Stimulated activated naive CD8-positive, alpha-beta T cell treated with anti-CD3 and anti-CD28 coated beads, Interleukin-15, amount 100 ng/mL, for 72 hours (primary cell): Measurements from ENCODE around the gene VRK3.

Experiments used
- ATAC-seq: fragments of 150-1000 bp; cut with Tn5 transposase; 2 replicates; pipeline ENCODE4 v1.10.0; 2021; ENCODE audit warnings: mild to moderate bottlenecking, moderate library complexity
- DNase-seq, 2 donors: peaks; one replicate each; pipeline ENCODE4 v3.0.0; 2021 to 2022
- H3K27ac Mint-ChIP-seq, 2 donors: one replicate each; pipeline ENCODE4 v1.8.0; 2022; ENCODE audit warnings: mild to moderate bottlenecking in 2 of 2, mixed read lengths in 2 of 2, moderate library complexity in 2 of 2
- H3K27me3 Mint-ChIP-seq: one replicate; pipeline ENCODE4 v1.8.0; 2022; ENCODE audit warnings: mixed read lengths
- H3K4me1 Mint-ChIP-seq: one replicate; pipeline ENCODE4 v1.8.0; 2022; ENCODE audit warnings: mild to moderate bottlenecking, mixed read lengths
- H3K4me3 Mint-ChIP-seq, 2 donors: one replicate each; pipeline ENCODE4 v1.8.0; 2022; ENCODE audit warnings: mild to moderate bottlenecking in 2 of 2, mixed read lengths in 2 of 2, moderate library complexity in 1 of 2
- H3K9me3 Mint-ChIP-seq, 2 donors: one replicate each; pipeline ENCODE4 v1.8.0; 2022; ENCODE audit warnings: mixed read lengths in 2 of 2

VRK3 gene

GRCh38 chr19:50005428-50005827, 19.7 kb downstream of the VRK3 start:
- no peak overlapping the region for H3K27ac Mint-ChIP-seq
- H3K4me1 Mint-ChIP-seq, result peaks cover 38% of the 10 kb centered on the region
- ATAC-seq, result peak; percentile 23
- no peaks in the 10 kb centered on the region for H3K9me3 Mint-ChIP-seq
- no peak for DNase-seq
- no peaks in the 10 kb centered on the region for H3K27me3 Mint-ChIP-seq
- no peak overlapping the region for H3K4me3 Mint-ChIP-seq

DNA sequence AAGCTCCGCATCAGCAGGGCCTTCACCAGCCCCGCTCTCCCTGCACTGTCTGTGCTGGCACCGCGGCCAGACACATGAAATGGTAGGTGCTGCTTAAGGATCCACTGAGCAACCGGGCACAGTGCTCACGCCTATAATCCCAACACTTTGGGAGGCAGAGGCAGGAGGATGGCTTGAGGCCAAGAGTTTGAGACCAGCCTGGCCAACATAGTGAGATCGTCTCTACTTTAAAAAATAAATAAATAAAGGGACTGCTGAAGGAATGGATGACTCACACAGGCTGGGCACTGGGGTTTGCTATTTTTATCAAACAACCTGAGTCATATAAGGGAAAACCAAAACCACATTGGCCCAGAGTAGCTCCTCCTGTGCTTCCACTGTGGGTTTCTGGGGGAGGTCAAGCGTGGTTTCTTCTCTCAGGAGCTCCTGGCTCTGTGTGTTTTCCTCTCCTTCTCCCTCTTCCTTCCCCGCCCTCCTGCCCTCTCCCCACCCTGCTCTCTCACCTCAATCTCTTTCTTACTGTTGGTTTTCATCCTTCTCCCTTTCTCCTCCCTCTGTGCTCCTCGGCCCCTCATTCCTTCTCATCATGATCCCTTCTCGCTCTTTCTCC, 21.3 kb downstream of the VRK3 start:
- Mint-ChIP-seq H3K4me1 (peaks cover 45% of the 10 kb centered on the region), H3K27ac (peak overlapping the region in 1 of 2 donors; percentile 29), H3K27me3 (no peaks in the 10 kb centered on the region), H3K9me3 (no peaks in the 10 kb centered on the region), H3K4me3 (peak overlapping the region; percentile 21 to 46)
- DNase-seq (peak; percentile 24 to 53), ATAC-seq (peak; percentile 93)

- DNase-seq (no peak), ATAC-seq (no peak)
- Mint-ChIP-seq H3K9me3 (no peaks in the 10 kb centered on the region), H3K4me1 (peaks cover 45% of the 10 kb centered on the region), H3K27me3 (no peaks in the 10 kb centered on the region), H3K27ac (no peak overlapping the region), H3K4me3 (no peak overlapping the region)
These were observed 21.9 kb downstream of the VRK3 start for GRCh38 chr19:50003254-50003788.

DNA sequence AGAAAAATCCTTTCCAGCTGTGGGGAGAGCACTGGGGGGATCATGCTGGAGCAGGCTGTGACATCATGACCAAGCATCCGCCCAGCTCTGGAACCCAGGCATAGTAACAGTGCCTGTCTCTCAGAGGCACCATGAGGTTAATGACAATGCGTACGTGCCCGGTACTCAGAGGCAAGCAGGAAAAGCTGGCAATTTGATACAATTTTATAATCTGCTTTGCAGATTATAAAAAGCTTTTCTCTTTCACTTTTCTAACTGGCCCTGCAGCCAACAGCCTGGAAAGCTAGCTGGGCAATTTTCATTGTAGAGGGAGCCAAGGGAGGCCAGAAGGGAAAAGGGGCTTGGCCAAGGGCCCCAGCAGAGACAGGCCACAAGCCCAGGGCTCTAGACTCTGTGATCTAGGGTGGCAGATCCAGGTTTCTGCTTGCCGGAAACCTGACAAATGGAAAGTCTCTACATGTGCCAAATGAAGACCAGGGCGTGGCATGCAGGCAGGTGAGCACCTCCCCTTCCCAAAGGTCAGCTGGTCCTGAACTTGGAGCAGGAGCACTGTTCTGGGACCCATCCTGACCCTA, 22.7 kb downstream of the VRK3 start:
- DNase-seq (no peak), ATAC-seq (no peak)
- Mint-ChIP-seq H3K27ac (no peak overlapping the region), H3K27me3 (no peaks in the 10 kb centered on the region), H3K4me1 (peaks cover 45% of the 10 kb centered on the region), H3K4me3 (no peak overlapping the region), H3K9me3 (no peaks in the 10 kb centered on the region)

- H3K4me1 Mint-ChIP-seq, result peaks cover 40% of the 10 kb centered on the region
- H3K9me3 Mint-ChIP-seq, result no peaks in the 10 kb centered on the region
- no peak for DNase-seq
- no peak overlapping the region for H3K4me3 Mint-ChIP-seq
- no peaks in the 10 kb centered on the region for H3K27me3 Mint-ChIP-seq
- no peak overlapping the region for H3K27ac Mint-ChIP-seq
- ATAC-seq, result no peak
These were observed 23.4 kb downstream of the VRK3 start for GRCh38 chr19:50001775-50002174.

DNA sequence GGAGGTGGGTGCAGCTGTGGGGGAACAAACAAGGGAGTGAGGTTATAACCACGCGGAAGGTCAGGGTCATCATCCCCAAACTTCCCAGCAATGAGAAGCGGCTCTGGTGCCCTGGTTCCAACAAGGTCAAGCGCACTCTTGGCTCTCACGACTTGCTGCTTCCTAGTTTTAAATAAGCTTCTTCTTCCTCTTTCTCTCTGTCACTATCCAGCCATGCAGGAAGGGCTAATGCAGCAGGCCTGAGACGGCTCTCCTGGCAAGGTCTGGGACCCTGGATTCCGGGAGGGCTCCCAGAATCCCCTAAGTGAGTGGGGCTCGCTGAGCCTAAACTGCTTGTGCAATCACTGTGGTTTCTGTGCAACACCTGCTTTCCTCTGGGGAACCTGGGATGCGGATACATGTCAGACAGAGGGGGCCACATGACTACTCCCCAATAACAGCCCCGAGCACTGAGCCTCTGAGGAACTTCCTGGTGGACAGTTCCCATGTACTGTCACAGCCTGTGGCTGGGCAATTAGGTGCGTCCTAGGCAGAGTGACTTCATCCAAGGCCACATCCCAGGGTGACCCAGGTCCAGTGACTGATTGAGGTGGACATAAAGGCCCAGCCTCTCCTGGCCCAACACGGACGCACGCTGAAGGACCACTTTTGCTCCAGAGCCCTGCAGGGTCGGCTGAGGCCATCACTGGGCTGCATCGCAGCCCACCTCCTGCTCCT, 24.2 kb downstream of the VRK3 start:
- no peak for ATAC-seq
- H3K27ac Mint-ChIP-seq, result no peak overlapping the region

DNA sequence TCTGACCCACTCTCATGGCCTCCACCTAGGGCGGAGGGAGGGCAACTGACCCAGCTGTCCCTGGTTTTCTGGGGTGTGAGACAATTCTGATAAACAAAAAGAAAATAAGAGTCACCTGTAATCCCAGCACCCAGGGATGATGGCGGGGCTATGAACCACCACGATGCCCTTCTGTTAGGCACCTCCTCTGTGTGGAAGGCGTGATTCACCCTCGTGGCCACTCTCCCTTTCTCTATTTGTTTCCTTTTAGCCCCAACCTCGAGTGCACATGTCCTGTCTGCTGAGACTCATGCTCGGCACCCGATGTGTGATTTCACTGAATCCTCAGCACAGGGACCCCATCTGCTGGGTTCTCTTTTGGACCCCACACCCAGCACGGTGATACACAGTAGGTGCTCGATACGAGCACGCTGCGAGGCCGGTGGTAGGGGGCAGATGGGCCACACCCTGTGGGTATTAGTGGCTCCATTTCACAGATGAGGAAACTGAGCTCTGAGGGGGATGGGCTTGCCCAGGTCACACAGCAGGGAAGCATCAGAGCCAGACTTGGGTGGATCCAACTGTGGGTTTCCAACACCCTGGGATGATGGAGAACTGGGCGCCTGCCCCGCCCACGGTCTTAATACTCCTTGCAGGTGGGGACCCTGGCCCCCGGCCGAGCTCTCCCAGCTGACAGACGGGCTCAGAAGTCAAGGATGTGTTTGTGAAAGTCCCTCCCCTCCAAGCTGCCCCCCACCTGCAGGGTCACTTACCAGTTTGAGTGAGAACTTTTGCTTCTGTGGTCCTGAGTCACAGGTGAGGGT, 24.9 kb downstream of the VRK3 start:
- Mint-ChIP-seq H3K9me3 (no peaks in the 10 kb centered on the region), H3K4me3 (no peak overlapping the region), H3K27me3 (no peaks in the 10 kb centered on the region), H3K27ac (no peak overlapping the region), H3K4me1 (peaks cover 39% of the 10 kb centered on the region)
- DNase-seq (peak in 1 of 2 donors; percentile 29), ATAC-seq (peak; percentile 66)

More for the DNA sequence above, 24.2 kb downstream of the VRK3 start:
- DNase-seq, result no peak
- Mint-ChIP-seq H3K9me3 (no peaks in the 10 kb centered on the region), H3K27me3 (no peaks in the 10 kb centered on the region), H3K4me3 (no peak overlapping the region), H3K4me1 (peaks cover 39% of the 10 kb centered on the region)

- Mint-ChIP-seq H3K4me3 (no peak overlapping the region), H3K4me1 (peaks cover 32% of the 10 kb centered on the region), H3K27ac (no peak overlapping the region), H3K9me3 (no peaks in the 10 kb centered on the region), H3K27me3 (no peaks in the 10 kb centered on the region)
- ATAC-seq, result no peak
- no peak for DNase-seq
These were observed 25.7 kb downstream of the VRK3 start for GRCh38 chr19:49999371-50000010.

GRCh38 chr19:49997709-49998108, 27.5 kb downstream of the VRK3 start:
- H3K9me3 Mint-ChIP-seq, result no peaks in the 10 kb centered on the region
- no peaks in the 10 kb centered on the region for H3K27me3 Mint-ChIP-seq
- ATAC-seq (peak; percentile 53), DNase-seq (no peak)
- peaks cover 15% of the 10 kb centered on the region for H3K4me1 Mint-ChIP-seq
- no peak overlapping the region for H3K27ac Mint-ChIP-seq
- H3K4me3 Mint-ChIP-seq, result no peak overlapping the region

DNA sequence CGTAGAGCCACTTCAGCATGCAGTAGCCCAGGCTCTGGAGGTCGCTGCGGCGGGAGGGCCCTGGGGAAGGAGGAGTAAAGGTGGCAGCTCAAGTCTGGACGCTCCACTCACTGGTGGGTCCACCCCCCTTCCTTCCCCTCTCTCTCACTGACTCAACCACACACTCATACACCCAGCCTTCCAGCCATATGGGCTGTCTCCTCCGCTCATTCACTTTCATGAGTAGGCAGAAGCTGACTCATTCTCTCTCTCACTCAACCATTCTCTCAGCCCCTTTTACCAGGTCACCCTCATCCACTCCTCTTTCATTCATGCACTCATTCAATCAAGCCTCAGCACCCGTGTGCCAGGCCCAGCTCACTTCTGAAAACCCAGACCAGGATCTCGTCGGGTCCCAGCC, 36.7 kb downstream of the VRK3 start:
- H3K4me3 Mint-ChIP-seq, result no peak overlapping the region
- no peaks in the 10 kb centered on the region for H3K4me1 Mint-ChIP-seq
- no peaks in the 10 kb centered on the region for H3K27me3 Mint-ChIP-seq
- ATAC-seq (no peak), DNase-seq (no peak)
- no peak overlapping the region for H3K27ac Mint-ChIP-seq
- no peaks in the 10 kb centered on the region for H3K9me3 Mint-ChIP-seq

GRCh38 chr19:49988007-49988406, 37.2 kb downstream of the VRK3 start:
- H3K4me3 Mint-ChIP-seq, result no peak overlapping the region
- no peaks in the 10 kb centered on the region for H3K4me1 Mint-ChIP-seq
- no peaks in the 10 kb centered on the region for H3K27me3 Mint-ChIP-seq
- no peak for ATAC-seq
- no peak for DNase-seq
- no peak overlapping the region for H3K27ac Mint-ChIP-seq
- no peaks in the 10 kb centered on the region for H3K9me3 Mint-ChIP-seq

DNA sequence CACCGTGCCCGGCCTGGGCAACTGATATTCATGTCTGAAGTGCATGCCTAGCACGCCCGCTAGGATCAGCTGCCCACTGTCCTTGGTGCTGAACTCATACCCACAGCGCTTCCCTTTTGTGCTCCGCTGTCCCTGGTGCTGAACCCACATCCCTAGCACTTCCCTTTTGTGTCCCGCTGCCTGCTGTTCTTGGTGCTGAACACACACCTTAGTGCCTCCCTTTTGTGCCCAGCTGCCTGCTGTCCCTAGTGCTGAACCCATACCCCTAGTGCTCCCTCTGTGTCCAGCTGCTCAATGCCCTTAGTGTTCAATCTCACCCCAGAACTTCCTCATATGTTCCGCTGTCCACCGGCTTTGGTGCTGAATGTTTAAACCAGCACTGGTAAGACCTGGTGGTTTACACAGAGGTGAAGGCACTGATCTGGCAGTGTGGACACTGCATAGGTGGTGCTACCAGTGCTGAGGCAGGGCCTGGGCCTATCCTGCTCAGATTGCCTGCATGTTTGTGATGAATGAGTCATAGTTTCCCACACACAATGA, 37.9 kb downstream of the VRK3 start:
- no peaks in the 10 kb centered on the region for H3K4me1 Mint-ChIP-seq
- no peaks in the 10 kb centered on the region for H3K9me3 Mint-ChIP-seq
- no peak overlapping the region for H3K27ac Mint-ChIP-seq
- peak; percentile 77 to 84 for DNase-seq
- no peaks in the 10 kb centered on the region for H3K27me3 Mint-ChIP-seq
- no peak overlapping the region for H3K4me3 Mint-ChIP-seq
- peak; percentile 71 for ATAC-seq

- no peak overlapping the region for H3K27ac Mint-ChIP-seq
- no peaks in the 10 kb centered on the region for H3K4me1 Mint-ChIP-seq
- DNase-seq (no peak), ATAC-seq (no peak)
- H3K27me3 Mint-ChIP-seq, result no peaks in the 10 kb centered on the region
- H3K9me3 Mint-ChIP-seq, result no peaks in the 10 kb centered on the region
- no peak overlapping the region for H3K4me3 Mint-ChIP-seq
These were observed 38.8 kb downstream of the VRK3 start for GRCh38 chr19:49986354-49986753.

DNA sequence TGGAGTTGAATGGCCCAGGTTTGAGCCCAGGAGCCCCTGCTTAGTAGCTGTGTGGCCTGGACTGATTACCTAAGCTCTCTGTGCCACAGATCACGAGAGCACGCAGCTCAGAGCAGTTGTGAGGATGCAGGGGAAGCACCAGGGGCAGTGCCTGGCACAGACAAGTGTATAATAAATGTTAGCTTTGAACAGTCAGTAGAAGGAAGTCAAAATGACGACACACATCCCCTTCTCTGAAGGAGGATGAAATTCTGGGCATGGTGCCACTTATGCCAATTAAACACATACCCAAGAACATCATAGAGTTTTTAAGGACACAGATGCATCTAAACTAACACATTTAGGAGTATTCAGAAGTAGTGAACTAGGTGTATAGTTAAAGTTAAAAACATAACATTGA, 39.3 kb downstream of the VRK3 start:
- DNase-seq, result no peak
- ATAC-seq, result no peak
- no peak overlapping the region for H3K27ac Mint-ChIP-seq
- H3K4me3 Mint-ChIP-seq, result no peak overlapping the region
- no peaks in the 10 kb centered on the region for H3K27me3 Mint-ChIP-seq
- no peaks in the 10 kb centered on the region for H3K4me1 Mint-ChIP-seq
- no peaks in the 10 kb centered on the region for H3K9me3 Mint-ChIP-seq

GRCh38 chr19:49984491-49984890, 40.7 kb downstream of the VRK3 start:
- Mint-ChIP-seq H3K27me3 (no peaks in the 10 kb centered on the region), H3K4me3 (no peak overlapping the region), H3K4me1 (no peaks in the 10 kb centered on the region), H3K9me3 (no peaks in the 10 kb centered on the region), H3K27ac (no peak overlapping the region)
- ATAC-seq (no peak), DNase-seq (no peak)
